ENCODE data around the gene SLC19A2. TPM values are rescaled to one million over a fixed set of nuclear protein-coding genes. Genes with fewer than 3 reads are reported as not detected.

Gene SLC19A2
- polyA plus RNA-seq, 1 donor (not counting 4 experiments of a cell fraction or from before 2014, with no cell fraction given): 11.9 TPM

GRCh38 chr1:169486281-169487051 lies 722 bp upstream of the SLC19A2 start:
- no peaks in the 10 kb centered on the region for H3K9me3 ChIP-seq (ENCODE audit: control insufficient read depth, low read depth, low read length)
- peak overlapping the region; percentile 96 for H2AFZ ChIP-seq (ENCODE audit: control insufficient read depth, low read length)
- peak; percentile 41 for FAIRE-seq
- peak overlapping the region; percentile 94 for H3K4me2 ChIP-seq (ENCODE audit: control insufficient read depth, extremely low read depth, insufficient read depth, low read depth, low read length)
- TF ChIP-seq EZH2 (IDR thresholded peaks at IDR 0.05; ENCODE audit: low read length): no peak
- TF ChIP-seq CTCF (optimal IDR thresholded peaks at IDR 0.05 in 1 of 3, IDR thresholded peaks at IDR 0.05 in 1 of 3, conservative IDR thresholded peaks at IDR 0.05 in 1 of 3; ENCODE audit: extremely low read depth in 1 of 3, insufficient read depth in 2 of 3, low read length in 3 of 3): no peak
- no peaks in the 10 kb centered on the region for H4K20me1 ChIP-seq (ENCODE audit: control insufficient read depth, extremely low read depth, insufficient read depth, low read length)
- H3K9me1 ChIP-seq (ENCODE audit: control insufficient read depth, extremely low read depth, insufficient read depth, low read length): no peaks in the 10 kb centered on the region
- H3K36me3 ChIP-seq (ENCODE audit: control insufficient read depth in 2 of 2, extremely low read depth in 1 of 2, insufficient read depth in 2 of 2, low read length in 2 of 2): no peaks in the 10 kb centered on the region
- peak overlapping the region; percentile 76 to 93 (median 80) for H3K4me3 ChIP-seq (ENCODE audit: control insufficient read depth in 2 of 3, extremely low read depth in 1 of 3, insufficient read depth in 2 of 3, low read depth in 1 of 3, low read length in 3 of 3)
- no peak for DNase-seq (ENCODE audit: low read depth, low spot score)
- peak overlapping the region; percentile 96 for H3K27ac ChIP-seq (ENCODE audit: control insufficient read depth, insufficient read depth, low read length)
- dilution Hi-C loops (cut with MboI; ENCODE audit: extremely low pct_ligation_motif_present, low sequenced_read_pairs): no loop called here
- no peaks in the 10 kb centered on the region for H3K27me3 ChIP-seq (ENCODE audit: control insufficient read depth, extremely low read depth, insufficient read depth, low read length)
- peaks cover 28% of the 10 kb centered on the region for H3K4me1 ChIP-seq (ENCODE audit: control insufficient read depth, extremely low read depth, insufficient read depth, low read length)
- H3K9ac ChIP-seq (ENCODE audit: control insufficient read depth, extremely low read depth, insufficient read depth, low read length): peak overlapping the region; percentile 93
- H3K79me2 ChIP-seq (ENCODE audit: control insufficient read depth, insufficient read depth, low read length): peaks cover 24% of the 10 kb centered on the region

GRCh38 chr1:169484683-169485430 lies 887 bp downstream of the SLC19A2 start:
- Histone ChIP-seq H3K27ac (ENCODE audit: control insufficient read depth, insufficient read depth, low read length) (peak overlapping the region; percentile 96), H3K9me3 (ENCODE audit: control insufficient read depth, low read depth, low read length) (no peaks in the 10 kb centered on the region), H3K4me1 (ENCODE audit: control insufficient read depth, extremely low read depth, insufficient read depth, low read length) (peaks cover 28% of the 10 kb centered on the region), H3K79me2 (ENCODE audit: control insufficient read depth, insufficient read depth, low read length) (peaks cover 27% of the 10 kb centered on the region), H3K9me1 (ENCODE audit: control insufficient read depth, extremely low read depth, insufficient read depth, low read length) (no peaks in the 10 kb centered on the region), H2AFZ (ENCODE audit: control insufficient read depth, low read length) (peak overlapping the region; percentile 88), H3K36me3 (ENCODE audit: control insufficient read depth in 2 of 2, extremely low read depth in 1 of 2, insufficient read depth in 2 of 2, low read length in 2 of 2) (no peaks in the 10 kb centered on the region), H3K4me2 (ENCODE audit: control insufficient read depth, extremely low read depth, insufficient read depth, low read depth, low read length) (peak overlapping the region; percentile 94), H3K27me3 (ENCODE audit: control insufficient read depth, extremely low read depth, insufficient read depth, low read length) (no peaks in the 10 kb centered on the region), H3K4me3 (ENCODE audit: control insufficient read depth in 2 of 3, extremely low read depth in 1 of 3, insufficient read depth in 2 of 3, low read depth in 1 of 3, low read length in 3 of 3) (peak overlapping the region; percentile 76 to 93 (median 80)), H3K9ac (ENCODE audit: control insufficient read depth, extremely low read depth, insufficient read depth, low read length) (peak overlapping the region; percentile 93), H4K20me1 (ENCODE audit: control insufficient read depth, extremely low read depth, insufficient read depth, low read length) (no peaks in the 10 kb centered on the region)
- DNase-seq (ENCODE audit: low read depth, low spot score): no peak
- TF ChIP-seq EZH2 (IDR thresholded peaks at IDR 0.05; ENCODE audit: low read length) (no peak), CTCF (optimal IDR thresholded peaks at IDR 0.05 in 1 of 3, IDR thresholded peaks at IDR 0.05 in 1 of 3, conservative IDR thresholded peaks at IDR 0.05 in 1 of 3; ENCODE audit: extremely low read depth in 1 of 3, insufficient read depth in 2 of 3, low read length in 3 of 3) (no peak)
- FAIRE-seq: no peak
- dilution Hi-C loops (cut with MboI; ENCODE audit: extremely low pct_ligation_motif_present, low sequenced_read_pairs): no loop called here

All from keratinocyte (primary cell).